K562 (cell line): ENCODE data around the gene ENTR1. TPM values are rescaled to one million over a fixed set of nuclear protein-coding genes. Genes with fewer than 3 reads are reported as not detected.

Experiments used
- ATAC-seq: fragments of 200-7000 bp; cut with Tn5 transposase; 3 replicates; pipeline ENCODE4 v1.9.1; 2020; ENCODE audit warnings: moderate library complexity
- BruUV-seq: library from RNA; stranded (reverse); fragments of 400-500 nt; replicated peaks from 2 replicates; lab custom pipeline; 2021; lab: Mats Ljungman, UMichigan
- CTCF ChIA-PET: fragments of 300-600 bp; formaldehyde crosslinking; extraction: SDS; loops from one replicate; lab custom pipeline; 2021; ENCODE audit warnings: low intra/inter-chr PET ratio; lab: Yijun Ruan, JAX
- POLR2A ChIA-PET: fragments of 300-600, 350-650 bp; sonication (Branson Sonifier 250); formaldehyde crosslinking; extraction: SDS; loops from one replicate; lab custom pipeline; 2021; ENCODE audit warnings: antibody characterized with exemption, inconsistent platforms; lab: Yijun Ruan, JAX
- DNase-seq, 4 experiments: peaks; one replicate each; pipeline versions ENCODE4 v3.0.0 to v3.0.0-alpha.2; 2011 to 2018; ENCODE audit warnings: low spot score in 3 of 4, mixed read lengths in 3 of 4; ENCODE audit errors: extremely low read depth in 1 of 4
- FAIRE-seq: peaks from 2 replicates; lab custom pipeline; 2011; peaks lifted over from hg19 to GRCh38; lab: Jason Lieb, UNC
- H2AFZ ChIP-seq: 2 replicates; pipeline ENCODE4 v1.6.0; 2011; ENCODE audit warnings: low read depth, low read length, control low read depth, inconsistent platforms
- H3K27ac ChIP-seq: fragments of 200-600 bp; 3 replicates; pipeline ENCODE4 v1.8.0; 2011; ENCODE audit warnings: low read depth, mild to moderate bottlenecking, control low read depth, inconsistent platforms, low read length, moderate library complexity, mixed read lengths; ENCODE audit errors: extremely low read depth
- H3K27me3 ChIP-seq, 2 experiments: fragments of 300-600 bp in 1 of 2; 2 replicates in 1 of 2; 3 replicates in 1 of 2; pipeline versions ENCODE4 v1.6.0 to v1.8.0; 2011; ENCODE audit warnings: inconsistent platforms in 2 of 2, low read length in 2 of 2, mild to moderate bottlenecking in 1 of 2, mixed read lengths in 1 of 2, moderate library complexity in 1 of 2; ENCODE audit not compliant: control insufficient read depth in 2 of 2, insufficient read depth in 2 of 2
- H3K36me3 ChIP-seq: fragments of 300-600 bp; 3 replicates; pipeline ENCODE4 v1.8.0; 2011; ENCODE audit warnings: mild to moderate bottlenecking, low read length, inconsistent platforms; ENCODE audit not compliant: control insufficient read depth, insufficient read depth
- H3K4me1 ChIP-seq, 2 experiments: fragments of 200-600 bp in 1 of 2; replicated peaks in 1 of 2; 2 replicates in 1 of 2; 3 replicates in 1 of 2; pipeline versions ENCODE4 v1.5.1 to v1.8.0; 2011; ENCODE audit warnings: inconsistent platforms in 2 of 2, low read length in 2 of 2, mild to moderate bottlenecking in 1 of 2, mixed read lengths in 1 of 2, moderate library complexity in 1 of 2; ENCODE audit not compliant: control insufficient read depth in 2 of 2, insufficient read depth in 2 of 2
- H3K4me2 ChIP-seq: 2 replicates; pipeline ENCODE4 v1.6.1; 2011; ENCODE audit warnings: low read length, control low read depth, inconsistent platforms, mixed read lengths; ENCODE audit not compliant: insufficient read depth
- H3K4me3 ChIP-seq: fragments of 200-600 bp; sonication (generic), shearing (Covaris generic); 2 replicates; pipeline ENCODE4 v1.5.1; 2016; ENCODE audit warnings: control low read depth, inconsistent platforms
- H3K79me2 ChIP-seq: fragments of 200-600 bp; 3 replicates; pipeline ENCODE4 v1.8.0; 2011; ENCODE audit warnings: low read length, inconsistent platforms; ENCODE audit not compliant: control insufficient read depth, insufficient read depth
- H3K9ac ChIP-seq, 2 experiments: 2 replicates each; pipeline versions ENCODE4 v1.6.0 to v1.6.1; 2011; ENCODE audit warnings: low read depth in 2 of 2, low read length in 2 of 2, control low read depth in 1 of 2, inconsistent platforms in 1 of 2, mild to moderate bottlenecking in 1 of 2, mixed read lengths in 1 of 2; ENCODE audit not compliant: insufficient read depth in 1 of 2
- H3K9me1 ChIP-seq: one replicate; pipeline ENCODE4 v1.6.0; 2011; ENCODE audit warnings: inconsistent platforms, mild to moderate bottlenecking, low read length, moderate library complexity; ENCODE audit not compliant: control insufficient read depth, insufficient read depth
- H3K9me3 ChIP-seq: replicated peaks from 2 replicates; pipeline ENCODE4 v1.5.1; 2011; ENCODE audit warnings: low read depth, low read length, inconsistent platforms; ENCODE audit not compliant: control insufficient read depth, insufficient read depth
- H4K20me1 ChIP-seq: replicated peaks from 2 replicates; pipeline ENCODE4 v1.6.1; 2011; ENCODE audit warnings: low read length, inconsistent platforms, mixed read lengths; ENCODE audit not compliant: control insufficient read depth, insufficient read depth
- ETS1 ChIP-seq: conservative IDR thresholded peaks from 2 replicates; pipeline ENCODE4 v1.6.1; 2011; ENCODE audit warnings: low read depth, mild to moderate bottlenecking, low read length; ENCODE audit not compliant: control insufficient read depth
- ZBTB33 ChIP-seq: sonication (generic); formaldehyde crosslinking; IDR thresholded peaks from 2 replicates; pipeline ENCODE4 v1.8.1; 2023; ENCODE audit warnings: mild to moderate bottlenecking, missing genetic modification reagents
- WGBS: fragments of 100-300 bp; shearing (Covaris generic); methylation state at CpG from one replicate; pipeline ENCODE4 v1.1.6; 2016; ENCODE audit warnings: low coverage, mixed read lengths; ENCODE audit not compliant: insufficient coverage; ENCODE audit errors: missing lambda C conversion rate; 5-methylcytosine and 5-hydroxymethylcytosine counted together
- in situ Hi-C: fragments of 300-500 bp; cut with MboI; formaldehyde crosslinking; loops from 4 replicates; pipeline ENCODE4 v1.15.0; 2018; ENCODE audit warnings: inconsistent platforms, mixed read lengths
- intact Hi-C: fragments of 100-400 bp; cut with micrococcal nuclease; formaldehyde crosslinking; loops from 2 replicates; pipeline ENCODE4 v1.14.2; 2022
- polyA plus RNA-seq, 8 experiments: library from polyadenylated mRNA; depleted of rRNA in 4 of 8; stranded (reverse) in 5 of 8; unstranded in 3 of 8; fragments of >200 nt; fragmentation: Nextera tagmentation in 2 of 8; fragmentation: Illumina TruSeq in 1 of 8; extraction: Ambion mirVana in 2 of 8; extraction: Trizol in 1 of 8; gene quantifications; 2 replicates each; pipeline versions ENCODE4 v1.2.1 to v1.2.3, GENCODE V29; 2011 to 2014; ENCODE audit warnings: inconsistent platforms in 1 of 8, missing spikeins in 1 of 8
- total RNA-seq, 7 experiments: library from RNA; depleted of rRNA in 6 of 7; stranded (reverse); fragments of >200 nt in 6 of 7; fragmentation: Illumina TruSeq in 2 of 7; extraction: Trizol in 2 of 7; gene quantifications; 2 replicates each; pipeline versions ENCODE4 v1.2.1 to v1.2.3, GENCODE V29; 2011 to 2021; ENCODE audit warnings: low replicate concordance in 1 of 7

Gene ENTR1
- total and polyA plus RNA-seq, 9 of the 15 experiments (the other 6 are each of a cell fraction or from before 2014, with no cell fraction given), result 6.7 to 106 (median 72.6) TPM

GRCh38 chr9:136429683-136430491, 19.5 kb upstream of the ENTR1 start:
- DNase-seq (no peak), FAIRE-seq (no peak), ATAC-seq (peak; percentile 47)
- Histone ChIP-seq H2AFZ (no peak overlapping the region), H3K36me3 (peaks cover 51% of the 10 kb centered on the region; the same call in 2 of the 3 replicates), H3K4me1 (peaks cover 0 to 30% of the 10 kb centered on the region in 2 experiments; a peak in 2 of 5 replicates), H3K27ac (no peak overlapping the region), H3K79me2 (peaks cover 3% of the 10 kb centered on the region), H3K9ac (peak overlapping the region in 1 of 2 experiments; percentile 45; a peak in 2 of 4 replicates), H3K9me3 (no peaks in the 10 kb centered on the region), H4K20me1 (0 out of 2 replicates have a peak, but pooled peaks cover 2% of the 10 kb centered on the region), H3K9me1 (peaks cover 9% of the 10 kb centered on the region), H3K4me2 (no peak overlapping the region), H3K27me3 (no peaks in the 10 kb centered on the region), H3K4me3 (no peak overlapping the region)
- TF ChIP-seq ZBTB33 (CRISPR knock-in tag) (peak; percentile 77), ETS1 (no peak)
- no TSS peak for BruUV-seq
- in situ Hi-C loops (no loop called here), intact Hi-C loops (no loop called here)
- ChIA-PET POLR2A (interaction anchor here (0.6 to 1.5 kb wide), 3 partner anchors 10 to 298 kb away, joined by 3 read pairs; no protein-coding TSS in a partner anchor), CTCF (no interaction called here)
- WGBS, result 83% methylated on average over 18 of the region's 32 CpGs
